WTC11 (cell line): Measurements from ENCODE around the gene L1TD1. TPM values are rescaled to one million over a fixed set of nuclear protein-coding genes. Genes with fewer than 3 reads are reported as not detected.

Source experiments
- CREM ChIP-seq: sonication (generic); formaldehyde crosslinking; IDR thresholded peaks from 2 replicates; pipeline ENCODE4 v1.8.1; 2022; ENCODE audit warnings: mild to moderate bottlenecking, missing genetic modification reagents, moderate library complexity
- EMX1 ChIP-seq: fragments of 250-450 bp; sonication (Bioruptor Pico); IDR thresholded peaks from 2 replicates; pipeline ENCODE4 v1.8.0; 2021; ENCODE audit warnings: mild to moderate bottlenecking
- ESRRA ChIP-seq: sonication (generic); formaldehyde crosslinking; IDR thresholded peaks from 2 replicates; pipeline ENCODE4 v1.8.1; 2022; ENCODE audit warnings: mild to moderate bottlenecking, missing genetic modification reagents, borderline replicate concordance
- ETV6 ChIP-seq: sonication (generic); formaldehyde crosslinking; IDR thresholded peaks from 2 replicates; pipeline ENCODE4 v1.8.1; 2022; ENCODE audit warnings: mild to moderate bottlenecking, missing genetic modification reagents
- JAZF1 ChIP-seq: fragments of 250-450 bp; sonication (Bioruptor Pico); IDR thresholded peaks from 2 replicates; pipeline ENCODE4 v1.9.0; 2021; ENCODE audit warnings: moderate library complexity, mild to moderate bottlenecking, inconsistent platforms
- RORB ChIP-seq: fragments of 250-450 bp; sonication (Bioruptor Pico); IDR thresholded peaks from 2 replicates; pipeline ENCODE4 v1.9.0; 2021; ENCODE audit warnings: mild to moderate bottlenecking
- SMAD4 ChIP-seq: sonication (generic); formaldehyde crosslinking; IDR thresholded peaks from 2 replicates; pipeline ENCODE4 v1.8.0; 2022; ENCODE audit warnings: mild to moderate bottlenecking, missing genetic modification reagents
- SP1 ChIP-seq: sonication (generic); formaldehyde crosslinking; conservative IDR thresholded peaks from 2 replicates; pipeline ENCODE4 v1.8.1; 2022; ENCODE audit warnings: missing genetic modification reagents
- TCF7 ChIP-seq: sonication (generic); formaldehyde crosslinking; IDR thresholded peaks from 2 replicates; pipeline ENCODE4 v1.8.0; 2022; ENCODE audit warnings: mild to moderate bottlenecking, low read depth, missing genetic modification reagents, moderate library complexity
- ZNF232 ChIP-seq: sonication (generic); formaldehyde crosslinking; IDR thresholded peaks from 2 replicates; pipeline ENCODE4 v1.8.0; 2022; ENCODE audit warnings: mild to moderate bottlenecking, missing genetic modification reagents
- ZNF416 ChIP-seq: fragments of 250-450 bp; sonication (Bioruptor Pico); IDR thresholded peaks from 2 replicates; pipeline ENCODE4 v1.9.0; 2021; ENCODE audit warnings: mild to moderate bottlenecking, inconsistent platforms
- total RNA-seq: library from RNA; stranded (reverse); gene quantifications from 3 replicates; pipeline ENCODE4 v1.2.3, GENCODE V29; 2021
- TF ChIP-seq, protein P1 (sequence below): fragments of 250-450 bp; sonication (Bioruptor Pico); IDR thresholded peaks from 2 replicates; pipeline ENCODE4 v1.8.0; 2021; ENCODE audit warnings: mild to moderate bottlenecking
- TF ChIP-seq, protein P2 (sequence below): fragments of 250-450 bp; sonication (Bioruptor Pico); IDR thresholded peaks from 2 replicates; pipeline ENCODE4 v1.9.0; 2021; ENCODE audit warnings: mild to moderate bottlenecking
- TF ChIP-seq, protein P3 (sequence below): sonication (generic); formaldehyde crosslinking; IDR thresholded peaks from 2 replicates; pipeline ENCODE4 v1.8.1; 2023; ENCODE audit warnings: mild to moderate bottlenecking, moderate library complexity, missing genetic modification reagents
- TF ChIP-seq, protein P4 (sequence below): fragments of 250-450 bp; sonication (Bioruptor Pico); IDR thresholded peaks from 2 replicates; pipeline ENCODE4 v1.9.0; 2021; ENCODE audit warnings: mild to moderate bottlenecking, borderline replicate concordance
- TF ChIP-seq, protein P5 (sequence below): fragments of 250-450 bp; sonication (Bioruptor Pico); conservative IDR thresholded peaks from 2 replicates; pipeline ENCODE4 v1.9.0; 2021; ENCODE audit warnings: mild to moderate bottlenecking

The L1TD1 gene
- total RNA-seq, 1 experiment from 2014 or later: 319 TPM

DNA sequence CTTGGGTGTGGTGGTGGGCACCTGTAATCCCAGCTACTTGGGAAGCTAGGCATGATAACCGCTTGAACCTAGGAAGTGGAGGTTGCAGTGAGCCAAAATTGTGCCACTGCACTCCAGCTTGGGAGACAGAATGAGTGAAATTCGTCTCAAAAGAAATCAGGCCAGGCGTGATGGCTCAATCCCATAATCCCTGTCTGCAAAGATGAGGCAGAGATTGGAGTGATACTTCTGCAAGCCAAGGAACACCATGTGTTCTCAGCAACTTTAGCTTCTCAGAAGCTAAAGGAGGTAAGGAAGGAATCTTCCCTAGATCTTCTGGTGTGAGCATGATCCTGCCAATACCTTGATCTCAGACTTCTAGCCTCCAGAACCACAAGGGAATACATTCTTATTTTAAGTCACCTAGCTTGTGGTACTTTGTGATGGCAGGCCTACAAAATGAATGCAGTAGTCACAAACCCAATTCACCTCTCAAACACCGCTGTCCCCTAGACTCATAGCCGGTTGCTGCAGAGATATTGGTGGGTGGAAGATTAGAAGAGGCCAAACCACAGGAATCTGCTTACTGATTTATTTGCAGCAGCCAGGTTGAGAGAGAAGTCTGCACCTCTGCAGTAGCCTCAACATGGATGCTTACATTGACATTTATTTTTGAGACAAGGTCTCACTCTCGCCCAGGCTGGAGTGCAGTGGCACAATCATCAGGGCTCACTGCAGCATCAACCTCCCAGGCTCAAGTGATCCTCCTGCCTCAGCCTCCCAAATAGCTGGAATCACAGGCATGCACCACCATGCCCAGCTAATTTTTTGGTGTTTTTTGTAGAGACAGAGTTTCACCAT is 18.6 kb downstream of the L1TD1 start (continued):
- TF ChIP-seq, protein P1, sequence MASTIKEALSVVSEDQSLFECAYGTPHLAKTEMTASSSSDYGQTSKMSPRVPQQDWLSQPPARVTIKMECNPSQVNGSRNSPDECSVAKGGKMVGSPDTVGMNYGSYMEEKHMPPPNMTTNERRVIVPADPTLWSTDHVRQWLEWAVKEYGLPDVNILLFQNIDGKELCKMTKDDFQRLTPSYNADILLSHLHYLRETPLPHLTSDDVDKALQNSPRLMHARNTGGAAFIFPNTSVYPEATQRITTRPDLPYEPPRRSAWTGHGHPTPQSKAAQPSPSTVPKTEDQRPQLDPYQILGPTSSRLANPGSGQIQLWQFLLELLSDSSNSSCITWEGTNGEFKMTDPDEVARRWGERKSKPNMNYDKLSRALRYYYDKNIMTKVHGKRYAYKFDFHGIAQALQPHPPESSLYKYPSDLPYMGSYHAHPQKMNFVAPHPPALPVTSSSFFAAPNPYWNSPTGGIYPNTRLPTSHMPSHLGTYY (CRISPR knock-in tag): peak; percentile 96
- TF ChIP-seq CREM (CRISPR knock-in tag) (peak; percentile 58; the same call in 1 of the 2 replicates), SP1 (CRISPR knock-in tag) (peak; percentile 28; the same call in 1 of the 2 replicates), ZNF232 (CRISPR knock-in tag) (0 out of 2 replicates have a peak, but pooled peaks have one; percentile 5), ZNF416 (CRISPR knock-in tag) (peak; percentile 98), JAZF1 (CRISPR knock-in tag) (0 out of 2 replicates have a peak, but pooled peaks have one; percentile 16), ESRRA (0 out of 2 replicates have a peak, but pooled peaks have one; percentile 18), RORB (CRISPR knock-in tag) (no peak), ETV6 (no peak), EMX1 (peak; percentile 98), TCF7 (CRISPR knock-in tag) (no peak), SMAD4 (CRISPR knock-in tag) (0 out of 2 replicates have a peak, but pooled peaks have one; percentile 66)
- TF ChIP-seq, protein P2, sequence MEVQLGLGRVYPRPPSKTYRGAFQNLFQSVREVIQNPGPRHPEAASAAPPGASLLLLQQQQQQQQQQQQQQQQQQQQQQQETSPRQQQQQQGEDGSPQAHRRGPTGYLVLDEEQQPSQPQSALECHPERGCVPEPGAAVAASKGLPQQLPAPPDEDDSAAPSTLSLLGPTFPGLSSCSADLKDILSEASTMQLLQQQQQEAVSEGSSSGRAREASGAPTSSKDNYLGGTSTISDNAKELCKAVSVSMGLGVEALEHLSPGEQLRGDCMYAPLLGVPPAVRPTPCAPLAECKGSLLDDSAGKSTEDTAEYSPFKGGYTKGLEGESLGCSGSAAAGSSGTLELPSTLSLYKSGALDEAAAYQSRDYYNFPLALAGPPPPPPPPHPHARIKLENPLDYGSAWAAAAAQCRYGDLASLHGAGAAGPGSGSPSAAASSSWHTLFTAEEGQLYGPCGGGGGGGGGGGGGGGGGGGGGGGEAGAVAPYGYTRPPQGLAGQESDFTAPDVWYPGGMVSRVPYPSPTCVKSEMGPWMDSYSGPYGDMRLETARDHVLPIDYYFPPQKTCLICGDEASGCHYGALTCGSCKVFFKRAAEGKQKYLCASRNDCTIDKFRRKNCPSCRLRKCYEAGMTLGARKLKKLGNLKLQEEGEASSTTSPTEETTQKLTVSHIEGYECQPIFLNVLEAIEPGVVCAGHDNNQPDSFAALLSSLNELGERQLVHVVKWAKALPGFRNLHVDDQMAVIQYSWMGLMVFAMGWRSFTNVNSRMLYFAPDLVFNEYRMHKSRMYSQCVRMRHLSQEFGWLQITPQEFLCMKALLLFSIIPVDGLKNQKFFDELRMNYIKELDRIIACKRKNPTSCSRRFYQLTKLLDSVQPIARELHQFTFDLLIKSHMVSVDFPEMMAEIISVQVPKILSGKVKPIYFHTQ (CRISPR knock-in tag): peak; percentile 95
- TF ChIP-seq, protein P3, sequence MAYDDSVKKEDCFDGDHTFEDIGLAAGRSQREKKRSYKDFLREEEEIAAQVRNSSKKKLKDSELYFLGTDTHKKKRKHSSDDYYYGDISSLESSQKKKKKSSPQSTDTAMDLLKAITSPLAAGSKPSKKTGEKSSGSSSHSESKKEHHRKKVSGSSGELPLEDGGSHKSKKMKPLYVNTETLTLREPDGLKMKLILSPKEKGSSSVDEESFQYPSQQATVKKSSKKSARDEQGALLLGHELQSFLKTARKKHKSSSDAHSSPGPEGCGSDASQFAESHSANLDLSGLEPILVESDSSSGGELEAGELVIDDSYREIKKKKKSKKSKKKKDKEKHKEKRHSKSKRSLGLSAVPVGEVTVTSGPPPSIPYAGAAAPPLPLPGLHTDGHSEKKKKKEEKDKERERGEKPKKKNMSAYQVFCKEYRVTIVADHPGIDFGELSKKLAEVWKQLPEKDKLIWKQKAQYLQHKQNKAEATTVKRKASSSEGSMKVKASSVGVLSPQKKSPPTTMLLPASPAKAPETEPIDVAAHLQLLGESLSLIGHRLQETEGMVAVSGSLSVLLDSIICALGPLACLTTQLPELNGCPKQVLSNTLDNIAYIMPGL (CRISPR knock-in tag): no peak
- TF ChIP-seq, protein P4, sequence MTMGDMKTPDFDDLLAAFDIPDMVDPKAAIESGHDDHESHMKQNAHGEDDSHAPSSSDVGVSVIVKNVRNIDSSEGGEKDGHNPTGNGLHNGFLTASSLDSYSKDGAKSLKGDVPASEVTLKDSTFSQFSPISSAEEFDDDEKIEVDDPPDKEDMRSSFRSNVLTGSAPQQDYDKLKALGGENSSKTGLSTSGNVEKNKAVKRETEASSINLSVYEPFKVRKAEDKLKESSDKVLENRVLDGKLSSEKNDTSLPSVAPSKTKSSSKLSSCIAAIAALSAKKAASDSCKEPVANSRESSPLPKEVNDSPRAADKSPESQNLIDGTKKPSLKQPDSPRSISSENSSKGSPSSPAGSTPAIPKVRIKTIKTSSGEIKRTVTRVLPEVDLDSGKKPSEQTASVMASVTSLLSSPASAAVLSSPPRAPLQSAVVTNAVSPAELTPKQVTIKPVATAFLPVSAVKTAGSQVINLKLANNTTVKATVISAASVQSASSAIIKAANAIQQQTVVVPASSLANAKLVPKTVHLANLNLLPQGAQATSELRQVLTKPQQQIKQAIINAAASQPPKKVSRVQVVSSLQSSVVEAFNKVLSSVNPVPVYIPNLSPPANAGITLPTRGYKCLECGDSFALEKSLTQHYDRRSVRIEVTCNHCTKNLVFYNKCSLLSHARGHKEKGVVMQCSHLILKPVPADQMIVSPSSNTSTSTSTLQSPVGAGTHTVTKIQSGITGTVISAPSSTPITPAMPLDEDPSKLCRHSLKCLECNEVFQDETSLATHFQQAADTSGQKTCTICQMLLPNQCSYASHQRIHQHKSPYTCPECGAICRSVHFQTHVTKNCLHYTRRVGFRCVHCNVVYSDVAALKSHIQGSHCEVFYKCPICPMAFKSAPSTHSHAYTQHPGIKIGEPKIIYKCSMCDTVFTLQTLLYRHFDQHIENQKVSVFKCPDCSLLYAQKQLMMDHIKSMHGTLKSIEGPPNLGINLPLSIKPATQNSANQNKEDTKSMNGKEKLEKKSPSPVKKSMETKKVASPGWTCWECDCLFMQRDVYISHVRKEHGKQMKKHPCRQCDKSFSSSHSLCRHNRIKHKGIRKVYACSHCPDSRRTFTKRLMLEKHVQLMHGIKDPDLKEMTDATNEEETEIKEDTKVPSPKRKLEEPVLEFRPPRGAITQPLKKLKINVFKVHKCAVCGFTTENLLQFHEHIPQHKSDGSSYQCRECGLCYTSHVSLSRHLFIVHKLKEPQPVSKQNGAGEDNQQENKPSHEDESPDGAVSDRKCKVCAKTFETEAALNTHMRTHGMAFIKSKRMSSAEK: peak; percentile 94
- TF ChIP-seq, protein P5, sequence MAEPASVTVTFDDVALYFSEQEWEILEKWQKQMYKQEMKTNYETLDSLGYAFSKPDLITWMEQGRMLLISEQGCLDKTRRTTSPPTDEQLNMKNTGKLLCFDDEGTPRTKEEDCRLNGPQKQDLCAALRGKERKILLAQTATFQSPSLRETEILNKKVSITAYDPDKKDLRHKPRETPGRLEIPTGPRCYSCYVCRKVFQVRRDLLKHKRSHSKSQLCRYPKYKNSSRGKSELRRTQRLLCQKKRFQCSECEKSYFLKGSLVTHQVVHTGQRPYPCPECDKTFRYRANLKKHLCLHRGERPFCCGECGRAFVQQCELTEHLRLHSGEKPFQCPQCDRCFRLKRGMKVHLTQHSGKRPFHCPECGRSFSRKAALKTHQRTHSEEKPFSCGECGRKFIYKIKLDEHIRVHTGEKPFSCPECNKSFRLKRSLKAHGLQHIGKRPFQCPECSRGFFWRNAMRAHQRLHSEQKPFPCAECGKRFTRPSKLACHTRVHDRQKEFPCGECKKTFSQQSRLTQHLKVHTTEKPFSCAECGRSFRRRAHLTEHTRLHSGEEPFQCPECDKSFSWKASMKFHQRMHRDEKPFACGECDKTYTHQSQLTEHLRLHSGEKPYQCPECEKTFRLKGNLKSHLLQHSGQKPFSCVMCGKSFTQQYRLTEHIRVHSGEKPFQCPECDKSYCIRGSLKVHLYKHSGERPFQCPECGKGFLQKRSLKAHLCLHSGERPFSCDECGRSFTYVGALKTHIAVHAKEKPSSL (CRISPR knock-in tag): peak; percentile 90
